ENCODE measurements around the gene FBXO24.
A peak's percentile ranks its signal among the peaks of the same experiment; 100 is the strongest.
"Not testable (repeated sequence)": the region's sequence is repeated elsewhere in the genome, so short reads cannot be mapped to it uniquely, and the experiment has no call there.

The FBXO24 gene

GRCh38 chr7:100556541-100556940, 29.6 kb upstream of the FBXO24 start:
- DNase-seq (ENCODE audit: low read depth in 2 of 2), result no peak

GRCh38 chr7:100559127-100559526, 27.0 kb upstream of the FBXO24 start:
- no peak for DNase-seq (ENCODE audit: low read depth in 2 of 2)

GRCh38 chr7:100561491-100562194, 24.5 kb upstream of the FBXO24 start:
- DNase-seq (ENCODE audit: low read depth in 2 of 2), result no peak

GRCh38 chr7:100562195-100563099, 23.7 kb upstream of the FBXO24 start:
- DNase-seq (ENCODE audit: low read depth in 2 of 2), result no peak

- no peak for DNase-seq (ENCODE audit: low read depth in 2 of 2)
These were observed 23.0 kb upstream of the FBXO24 start for GRCh38 chr7:100563100-100563564.

- DNase-seq (ENCODE audit: low read depth in 2 of 2), result peak; percentile 87 to 88
These were observed 22.2 kb upstream of the FBXO24 start for GRCh38 chr7:100563809-100564400.

GRCh38 chr7:100564405-100564804, 21.7 kb upstream of the FBXO24 start:
- not testable (repeated sequence) for DNase-seq (ENCODE audit: low read depth in 2 of 2)

- DNase-seq (ENCODE audit: low read depth in 2 of 2), result no peak
These were observed 21.0 kb upstream of the FBXO24 start for GRCh38 chr7:100565133-100565571.

- DNase-seq (ENCODE audit: low read depth in 2 of 2), result no peak
These were observed 20.1 kb upstream of the FBXO24 start for GRCh38 chr7:100566018-100566531.

- DNase-seq (ENCODE audit: low read depth in 2 of 2), result no peak
These were observed 18.9 kb upstream of the FBXO24 start for GRCh38 chr7:100567031-100567730.

- DNase-seq (ENCODE audit: low read depth in 2 of 2), result no peak
These were observed 18.4 kb upstream of the FBXO24 start for GRCh38 chr7:100567751-100568175.

- no peak for DNase-seq (ENCODE audit: low read depth in 2 of 2)
These were observed 17.8 kb upstream of the FBXO24 start for GRCh38 chr7:100568176-100568895.

- DNase-seq (ENCODE audit: low read depth in 2 of 2), result peak in 1 of 2 donors; percentile 23
These were observed 17.0 kb upstream of the FBXO24 start for GRCh38 chr7:100568896-100569844.

GRCh38 chr7:100570954-100571828, 14.9 kb upstream of the FBXO24 start:
- no peak for DNase-seq (ENCODE audit: low read depth in 2 of 2)

- no peak for DNase-seq (ENCODE audit: low read depth in 2 of 2)
These were observed 14.4 kb upstream of the FBXO24 start for GRCh38 chr7:100571829-100572116.

GRCh38 chr7:100572281-100572948, 13.7 kb upstream of the FBXO24 start:
- DNase-seq (ENCODE audit: low read depth in 2 of 2), result no peak

GRCh38 chr7:100572949-100573675, 13.0 kb upstream of the FBXO24 start:
- no peak for DNase-seq (ENCODE audit: low read depth in 2 of 2)
